OCI-LY1 (cell line): ENCODE results near the gene C2CD2L.

Experiments used
- CTCF ChIP-seq: fragments of 200-600 bp; sonication (generic), shearing (Covaris generic); IDR thresholded peaks from 2 replicates; pipeline ENCODE4 v1.5.1; 2017; ENCODE audit warnings: mild to moderate bottlenecking, antibody characterized with exemption, low read length, moderate library complexity, mixed read lengths
- EZH2 ChIP-seq: fragments of 200-600 bp; sonication (generic), shearing (Covaris generic); IDR thresholded peaks from 2 replicates; pipeline ENCODE4 v1.8.0; 2017; ENCODE audit warnings: borderline replicate concordance, mixed run types, mild to moderate bottlenecking, antibody characterized with exemption, low read length, moderate library complexity, mixed read lengths

- no peak for TF ChIP-seq CTCF
- no peak for TF ChIP-seq EZH2
These were observed 8.5 kb downstream of the C2CD2L start for GRCh38 chr11:119115484-119116234.
